IMR-90 (cell line): Measurements from ENCODE around the gene CYB5R3. TPM values are rescaled to one million over a fixed set of nuclear protein-coding genes. Genes with fewer than 3 reads are reported as not detected.

ENCODE experiments used
- ATAC-seq: fragments of 200-7000 bp; cut with Tn5 transposase; 2 replicates; pipeline ENCODE4 v1.9.1; 2020; ENCODE audit warnings: low read depth, mild to moderate bottlenecking, moderate library complexity
- BruUV-seq: library from RNA; stranded (reverse); fragments of 400-500 nt; replicated peaks from 2 replicates; lab custom pipeline; 2021; lab: Mats Ljungman, UMichigan
- CTCF ChIA-PET: fragments of 300-600 bp; formaldehyde crosslinking; extraction: SDS; loops from one replicate; lab custom pipeline; 2021; ENCODE audit warnings: antibody characterized with exemption; lab: Yijun Ruan, JAX
- POLR2A ChIA-PET: fragments of 300-600 bp; sonication (Branson Sonifier 250); formaldehyde crosslinking; loops from one replicate; lab custom pipeline; 2022; ENCODE audit warnings: antibody characterized with exemption; ENCODE audit not compliant: unreplicated experiment; lab: Charles Lee
- DNase-seq: peaks from one replicate; pipeline ENCODE4 v3.0.0; 2013
- H2AFZ ChIP-seq: replicated peaks from 2 replicates; pipeline ENCODE3; 2013; ENCODE audit warnings: low read length, mild to moderate bottlenecking; ENCODE audit not compliant: poor library complexity
- H2AK5ac ChIP-seq: 2 replicates; pipeline ENCODE4 v1.6.1; 2013; ENCODE audit warnings: low read depth, low read length, inconsistent platforms
- H2AK9ac ChIP-seq: replicated peaks from 2 replicates; pipeline ENCODE3; 2013; ENCODE audit warnings: mild to moderate bottlenecking, low read depth, low read length, moderate library complexity; ENCODE audit not compliant: poor library complexity
- H2BK120ac ChIP-seq: 2 replicates; pipeline ENCODE4 v1.6.1; 2013; ENCODE audit warnings: low read depth, low read length, inconsistent platforms
- H2BK15ac ChIP-seq: 3 replicates; pipeline ENCODE4 v1.6.1; 2013; ENCODE audit warnings: low read depth, low read length, inconsistent platforms
- H2BK20ac ChIP-seq: 2 replicates; pipeline ENCODE4 v1.6.1; 2013; ENCODE audit warnings: low read depth, mild to moderate bottlenecking, inconsistent platforms, low read length, moderate library complexity
- H2BK5ac ChIP-seq: 2 replicates; pipeline ENCODE4 v1.6.1; 2013; ENCODE audit warnings: mild to moderate bottlenecking, low read depth, low read length, inconsistent platforms; ENCODE audit not compliant: poor library complexity, severe bottlenecking
- H3K14ac ChIP-seq: replicated peaks from 2 replicates; pipeline ENCODE4 v1.6.1; 2013; ENCODE audit warnings: low read depth, low read length, inconsistent platforms
- H3K18ac ChIP-seq: 2 replicates; pipeline ENCODE4 v1.6.1; 2013; ENCODE audit warnings: low read depth, low read length, control low read depth
- H3K23ac ChIP-seq: 2 replicates; pipeline ENCODE4 v1.6.1; 2013; ENCODE audit warnings: low read depth, low read length, inconsistent platforms
- H3K27ac ChIP-seq: 2 replicates; pipeline ENCODE4 v1.5.1; 2013; ENCODE audit warnings: mild to moderate bottlenecking, control low read depth, low read length; ENCODE audit not compliant: insufficient read depth
- H3K27me3 ChIP-seq: 2 replicates; pipeline ENCODE4 v1.6.1; 2013; ENCODE audit warnings: low read length; ENCODE audit not compliant: control insufficient read depth, insufficient read depth
- H3K36me3 ChIP-seq: 2 replicates; pipeline ENCODE4 v1.6.1; 2013; ENCODE audit warnings: low read length, mixed read lengths; ENCODE audit not compliant: control insufficient read depth, insufficient read depth
- H3K4ac ChIP-seq: 2 replicates; pipeline ENCODE4 v1.6.1; 2013; ENCODE audit warnings: low read depth, low read length, inconsistent platforms
- H3K4me1 ChIP-seq: 2 replicates; pipeline ENCODE4 v1.6.1; 2013; ENCODE audit warnings: low read length, mixed read lengths; ENCODE audit not compliant: control insufficient read depth, insufficient read depth
- H3K4me2 ChIP-seq: 2 replicates; pipeline ENCODE4 v1.6.1; 2013; ENCODE audit warnings: low read depth, mild to moderate bottlenecking, control low read depth, low read length, moderate library complexity
- H3K4me3 ChIP-seq: 2 replicates; pipeline ENCODE4 v1.5.1; 2013; ENCODE audit warnings: low read depth, mild to moderate bottlenecking, control low read depth, low read length, moderate library complexity; ENCODE audit not compliant: insufficient read depth
- H3K56ac ChIP-seq: 2 replicates; pipeline ENCODE4 v1.6.1; 2013; ENCODE audit warnings: low read length, inconsistent platforms; ENCODE audit not compliant: insufficient read depth; ENCODE audit errors: extremely low read depth
- H3K79me1 ChIP-seq, 2 experiments: 2 replicates each; pipeline ENCODE4 v1.6.1; 2013; ENCODE audit warnings: low read length in 2 of 2, inconsistent platforms in 1 of 2, low read depth in 1 of 2
- H3K9ac ChIP-seq: 2 replicates; pipeline ENCODE4 v1.6.1; 2013; ENCODE audit warnings: low read depth, low read length, control low read depth
- H3K9me1 ChIP-seq: 2 replicates; pipeline ENCODE4 v1.6.1; 2013; ENCODE audit warnings: low read length, inconsistent platforms; ENCODE audit not compliant: insufficient read depth
- H3K9me3 ChIP-seq: 2 replicates; pipeline ENCODE4 v1.6.1; 2013; ENCODE audit warnings: low read length; ENCODE audit not compliant: control insufficient read depth, insufficient read depth
- H4K20me1 ChIP-seq: 2 replicates; pipeline ENCODE4 v1.6.1; 2013; ENCODE audit warnings: low read length, inconsistent platforms; ENCODE audit not compliant: insufficient read depth
- H4K5ac ChIP-seq: 2 replicates; pipeline ENCODE4 v1.6.1; 2013; ENCODE audit warnings: mild to moderate bottlenecking, low read depth, low read length, control low read depth
- H4K8ac ChIP-seq, 2 experiments: 2 replicates each; pipeline ENCODE4 v1.6.1; 2013; ENCODE audit warnings: low read depth in 2 of 2, low read length in 2 of 2, control low read depth in 1 of 2, inconsistent platforms in 1 of 2
- H4K91ac ChIP-seq: 2 replicates; pipeline ENCODE4 v1.6.1; 2013; ENCODE audit warnings: low read depth, low read length, inconsistent platforms; ENCODE audit not compliant: insufficient read depth
- BHLHE40 ChIP-seq: fragments of 150-350 bp; IDR thresholded peaks from 2 replicates; pipeline ENCODE4 v1.6.1; 2016; ENCODE audit warnings: mild to moderate bottlenecking, low read depth, low read length
- CEBPB ChIP-seq: IDR thresholded peaks from 2 replicates; pipeline ENCODE4 v1.6.1; 2012; ENCODE audit warnings: low read depth, low read length, improper control_type of control experiment
- CHD1 ChIP-seq: IDR thresholded peaks from 2 replicates; pipeline ENCODE4 v1.6.1; 2012; ENCODE audit warnings: low read depth, low read length, improper control_type of control experiment
- CTCF ChIP-seq: conservative IDR thresholded peaks from 2 replicates; pipeline ENCODE4 v1.5.1; 2012; ENCODE audit warnings: mild to moderate bottlenecking, low read depth, low read length, improper control_type of control experiment
- ELK1 ChIP-seq: fragments of 150-350 bp; IDR thresholded peaks from 2 replicates; pipeline ENCODE4 v1.6.1; 2016; ENCODE audit warnings: low read depth, mild to moderate bottlenecking, low read length, moderate library complexity, borderline replicate concordance
- FOS ChIP-seq: fragments of 150-350 bp; IDR thresholded peaks from 2 replicates; pipeline ENCODE4 v1.6.1; 2016; ENCODE audit warnings: low read depth, low read length
- MAFK ChIP-seq: IDR thresholded peaks from 2 replicates; pipeline ENCODE4 v1.6.1; 2012; ENCODE audit warnings: low read depth, low read length, improper control_type of control experiment
- MAZ ChIP-seq: IDR thresholded peaks from 2 replicates; pipeline ENCODE4 v1.6.1; 2012; ENCODE audit warnings: low read depth, mild to moderate bottlenecking, low read length, improper control_type of control experiment, moderate library complexity, borderline replicate concordance
- MXI1 ChIP-seq: IDR thresholded peaks from 2 replicates; pipeline ENCODE4 v1.6.1; 2012; ENCODE audit warnings: low read depth, mild to moderate bottlenecking, low read length, moderate library complexity, borderline replicate concordance
- NFE2L2 ChIP-seq: fragments of 150-350 bp; IDR thresholded peaks from 2 replicates; pipeline ENCODE4 v1.6.1; 2016; ENCODE audit warnings: low read depth, mild to moderate bottlenecking, low read length
- POLR2A ChIP-seq: IDR thresholded peaks from 2 replicates; pipeline ENCODE4 v1.6.1; 2012; ENCODE audit warnings: mild to moderate bottlenecking, low read depth, low read length
- RAD21 ChIP-seq: IDR thresholded peaks from 2 replicates; pipeline ENCODE4 v1.6.1; 2012; ENCODE audit warnings: low read length, improper control_type of control experiment
- RCOR1 ChIP-seq: IDR thresholded peaks from 2 replicates; pipeline ENCODE4 v1.6.1; 2012; ENCODE audit warnings: mild to moderate bottlenecking, low read length, improper control_type of control experiment; ENCODE audit not compliant: insufficient replicate concordance
- RFX5 ChIP-seq: IDR thresholded peaks from 2 replicates; pipeline ENCODE4 v1.8.0; 2012; ENCODE audit warnings: low read depth, mild to moderate bottlenecking, low read length, moderate library complexity
- SMC3 ChIP-seq: fragments of 150-350 bp; IDR thresholded peaks from 2 replicates; pipeline ENCODE4 v1.6.1; 2016; ENCODE audit warnings: low read depth, mild to moderate bottlenecking, antibody characterized with exemption, low read length, moderate library complexity
- USF2 ChIP-seq: fragments of 150-350 bp; IDR thresholded peaks from 2 replicates; pipeline ENCODE4 v1.6.1; 2017; ENCODE audit warnings: mild to moderate bottlenecking, antibody characterized with exemption, low read length, low read depth
- WGBS, 2 experiments: methylation state at CpG; one replicate each; pipeline versions ENCODE4 v1.1.5 to v1.1.7; 2013; ENCODE audit warnings: missing lambda C conversion rate in 2 of 2; ENCODE audit not compliant: insufficient read length in 1 of 2; ENCODE audit errors: extremely low coverage in 2 of 2; 5-methylcytosine and 5-hydroxymethylcytosine counted together
- dilution Hi-C: fragments of 300-500 bp; cut with HindIII; formaldehyde crosslinking; loops from one replicate; pipeline ENCODE4 v1.14.3; 2018; ENCODE audit warnings: low sequenced_read_pairs; ENCODE audit not compliant: unreplicated experiment
- in situ Hi-C: fragments of 300-500 bp; cut with MboI; formaldehyde crosslinking; loops from 3 replicates; pipeline ENCODE4 v1.14.3; 2019; ENCODE audit warnings: low sequenced_read_pairs, inconsistent platforms, mixed read lengths
- intact Hi-C: fragments of 100-400 bp; cut with micrococcal nuclease; formaldehyde crosslinking; loops from 2 replicates; pipeline ENCODE4 v1.10.0; 2022
- polyA plus RNA-seq, 3 experiments: library from polyadenylated mRNA; depleted of rRNA; stranded (reverse); fragments of >200 nt; gene quantifications; 2 replicates each; pipeline ENCODE4 v1.2.3, GENCODE V29; 2012; ENCODE audit warnings: low replicate concordance in 1 of 3
- total RNA-seq: library from RNA; depleted of rRNA; stranded (reverse); fragments of >200 nt; gene quantifications from 2 replicates; pipeline ENCODE4 v1.2.3, GENCODE V29; 2012

Gene CYB5R3
- total and polyA plus RNA-seq, 2 of the 4 experiments (the other 2 are of a cell fraction), result 44.1 to 362 TPM

GRCh38 chr22:42637555-42637954 is 11.6 kb downstream of the CYB5R3 start:
- WGBS, 2 experiments, result 97% methylated on average over 4 of the region's 12 CpGs; no CpG with 5 or more reads in 1 of the 2 experiments
- no peak overlapping the region for H3K9ac ChIP-seq
- no peak overlapping the region for H3K4me3 ChIP-seq
- H3K4ac ChIP-seq, result no peak overlapping the region
- H2AK5ac ChIP-seq, result peak overlapping the region; percentile 50; the same call in 1 of the 2 replicates
- ChIA-PET CTCF (no interaction called here), POLR2A (interaction anchor here (0.6 kb wide), 1 partner anchor 519 kb away, joined by 6 read pairs; no protein-coding TSS in a partner anchor)
- no TSS peak for BruUV-seq
- peaks cover 34 to 64% of the 10 kb centered on the region in 2 experiments for H3K79me1 ChIP-seq
- H3K56ac ChIP-seq, result no peak overlapping the region
- H3K14ac ChIP-seq, result no peak overlapping the region
- TF ChIP-seq CTCF, result no peak
- TF ChIP-seq MAZ, result no peak
- TF ChIP-seq USF2, result no peak
- no peak for TF ChIP-seq RCOR1
- no peak for TF ChIP-seq MAFK
- TF ChIP-seq CHD1, result no peak
- no peak for TF ChIP-seq MXI1
- TF ChIP-seq CEBPB, result no peak
- no peak for TF ChIP-seq FOS
- TF ChIP-seq BHLHE40, result no peak
- no peak for TF ChIP-seq RFX5
- no peak for TF ChIP-seq NFE2L2
- no peak for TF ChIP-seq ELK1
- TF ChIP-seq RAD21, result no peak
- TF ChIP-seq SMC3, result no peak
- no peak for TF ChIP-seq POLR2A
- peaks cover 19% of the 10 kb centered on the region for H3K36me3 ChIP-seq
- no peak overlapping the region for H3K23ac ChIP-seq
- no peak overlapping the region for H2BK120ac ChIP-seq
- H3K18ac ChIP-seq, result no peak overlapping the region
- no peak overlapping the region for H2BK15ac ChIP-seq
- H3K9me1 ChIP-seq, result peaks cover 16% of the 10 kb centered on the region
- H4K5ac ChIP-seq, result no peak overlapping the region
- H2AFZ ChIP-seq, result peak overlapping the region; percentile 14
- H3K4me2 ChIP-seq, result no peak overlapping the region
- in situ Hi-C loops, result no loop called here
- H3K9me3 ChIP-seq, result no peaks in the 10 kb centered on the region
- no peak for DNase-seq
- peaks cover 8% of the 10 kb centered on the region for H3K4me1 ChIP-seq
- H3K27me3 ChIP-seq, result no peaks in the 10 kb centered on the region
- intact Hi-C loops, result no loop called here
- peaks cover 43% of the 10 kb centered on the region for H4K20me1 ChIP-seq
- ATAC-seq, result no peak
- no peak overlapping the region for H2BK5ac ChIP-seq
- peak overlapping the region; percentile 20; the same call in 1 of the 2 replicates for H4K91ac ChIP-seq
- H2BK20ac ChIP-seq, result no peak overlapping the region
- H4K8ac ChIP-seq, result no peak overlapping the region
- peak overlapping the region; percentile 33 for H2AK9ac ChIP-seq
- dilution Hi-C loops, result no loop called here
- no peak overlapping the region for H3K27ac ChIP-seq
